ENCODE measurements around the gene THAP4.

DNA sequence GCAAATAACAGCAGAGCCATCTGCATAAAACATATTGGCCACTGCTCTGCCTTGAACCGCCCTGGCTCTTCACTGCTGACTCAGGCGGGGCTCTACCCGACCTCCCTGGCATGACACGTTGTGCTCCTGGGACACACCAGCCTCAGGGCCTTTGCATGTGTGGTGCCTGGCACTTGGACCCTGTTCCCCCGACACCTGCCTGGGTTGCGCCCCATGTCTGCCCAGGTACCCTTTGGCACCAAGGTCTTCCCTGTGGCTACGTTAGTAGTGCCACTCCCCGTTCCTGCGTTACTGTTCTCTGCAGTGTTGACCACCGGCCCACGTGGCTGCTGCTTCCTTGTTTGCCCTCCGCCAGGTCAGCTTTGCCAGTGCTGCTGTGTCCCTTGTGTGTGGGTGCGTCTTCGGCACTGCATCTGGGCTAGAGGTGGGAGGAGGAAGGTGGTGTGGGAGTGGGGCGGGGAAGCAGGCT lies 20.9 kb upstream of the THAP4 start:
- TF ChIP-seq, protein P1, sequence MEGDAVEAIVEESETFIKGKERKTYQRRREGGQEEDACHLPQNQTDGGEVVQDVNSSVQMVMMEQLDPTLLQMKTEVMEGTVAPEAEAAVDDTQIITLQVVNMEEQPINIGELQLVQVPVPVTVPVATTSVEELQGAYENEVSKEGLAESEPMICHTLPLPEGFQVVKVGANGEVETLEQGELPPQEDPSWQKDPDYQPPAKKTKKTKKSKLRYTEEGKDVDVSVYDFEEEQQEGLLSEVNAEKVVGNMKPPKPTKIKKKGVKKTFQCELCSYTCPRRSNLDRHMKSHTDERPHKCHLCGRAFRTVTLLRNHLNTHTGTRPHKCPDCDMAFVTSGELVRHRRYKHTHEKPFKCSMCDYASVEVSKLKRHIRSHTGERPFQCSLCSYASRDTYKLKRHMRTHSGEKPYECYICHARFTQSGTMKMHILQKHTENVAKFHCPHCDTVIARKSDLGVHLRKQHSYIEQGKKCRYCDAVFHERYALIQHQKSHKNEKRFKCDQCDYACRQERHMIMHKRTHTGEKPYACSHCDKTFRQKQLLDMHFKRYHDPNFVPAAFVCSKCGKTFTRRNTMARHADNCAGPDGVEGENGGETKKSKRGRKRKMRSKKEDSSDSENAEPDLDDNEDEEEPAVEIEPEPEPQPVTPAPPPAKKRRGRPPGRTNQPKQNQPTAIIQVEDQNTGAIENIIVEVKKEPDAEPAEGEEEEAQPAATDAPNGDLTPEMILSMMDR (optimal IDR thresholded peaks at IDR 0.05 in 1 of 3, IDR thresholded peaks at IDR 0.05 in 1 of 3, conservative IDR thresholded peaks at IDR 0.05 in 1 of 3; ENCODE audit: extremely low read depth in 1 of 3, insufficient read depth in 2 of 3, low read length in 3 of 3): no peak
- TF ChIP-seq EZH2 (IDR thresholded peaks at IDR 0.05; ENCODE audit: low read length): no peak

Measured in keratinocyte (primary cell).